H1 (cell line): ENCODE measurements around the gene SEPTIN5. TPM values are rescaled to one million over a fixed set of nuclear protein-coding genes. Genes with fewer than 3 reads are reported as not detected.

ENCODE experiments used
- CTCF ChIA-PET: fragments of 300-600 bp; sonication (Branson Sonifier 250); formaldehyde crosslinking; loops from one replicate; lab custom pipeline; 2021; ENCODE audit not compliant: partially characterized antibody; lab: Charles Lee
- POLR2A ChIA-PET: fragments of 300-600 bp; sonication (Branson Sonifier 250); formaldehyde crosslinking; loops from one replicate; lab custom pipeline; 2021; ENCODE audit warnings: inconsistent platforms; ENCODE audit not compliant: partially characterized antibody; lab: Charles Lee
- DNase-seq, 2 experiments: peaks; one replicate each; pipeline versions ENCODE4 v3.0.0 to v3.0.0-alpha.2; 2010 to 2022; ENCODE audit warnings: low spot score in 2 of 2, low read depth in 1 of 2, mixed read lengths in 1 of 2
- FAIRE-seq: peaks from 2 replicates; lab custom pipeline; 2011; peaks lifted over from hg19 to GRCh38; lab: Jason Lieb, UNC
- H2AFZ ChIP-seq: 2 replicates; pipeline ENCODE4 v1.8.1; 2012; ENCODE audit warnings: low read length, inconsistent platforms
- H2AK5ac ChIP-seq: 2 replicates; pipeline ENCODE4 v1.6.1; 2013; ENCODE audit warnings: low read depth, low read length
- H2BK120ac ChIP-seq: replicated peaks from 2 replicates; pipeline ENCODE3; 2013; ENCODE audit warnings: low read depth, low read length, inconsistent platforms
- H2BK12ac ChIP-seq: 2 replicates; pipeline ENCODE4 v1.6.1; 2013; ENCODE audit warnings: low read depth, low read length
- H2BK15ac ChIP-seq: 2 replicates; pipeline ENCODE4 v1.6.1; 2013; ENCODE audit warnings: low read length
- H2BK20ac ChIP-seq: 2 replicates; pipeline ENCODE4 v1.6.1; 2013; ENCODE audit warnings: low read length
- H2BK5ac ChIP-seq: 2 replicates; pipeline ENCODE4 v1.6.1; 2013; ENCODE audit warnings: low read depth, low read length
- H3K14ac ChIP-seq: 2 replicates; pipeline ENCODE4 v1.6.1; 2013; ENCODE audit warnings: inconsistent platforms; ENCODE audit not compliant: insufficient read length
- H3K18ac ChIP-seq: 2 replicates; pipeline ENCODE4 v1.6.1; 2013; ENCODE audit warnings: low read length; ENCODE audit errors: extremely low read depth
- H3K23ac ChIP-seq: 2 replicates; pipeline ENCODE4 v1.6.1; 2013; ENCODE audit warnings: inconsistent platforms; ENCODE audit not compliant: insufficient read length
- H3K23me2 ChIP-seq: 2 replicates; pipeline ENCODE4 v1.6.1; 2013; ENCODE audit warnings: low read depth, low read length
- H3K27ac ChIP-seq: 2 replicates; pipeline ENCODE4 v1.6.1; 2011; ENCODE audit warnings: low read depth, low read length, inconsistent platforms
- H3K27me3 ChIP-seq, 4 experiments: replicated peaks in 1 of 4; 1 replicate in 1 of 4; 2 replicates in 3 of 4; pipeline versions ENCODE4 v1.6.1 to v1.8.1; 2011 to 2013; ENCODE audit warnings: low read length in 3 of 4, mild to moderate bottlenecking in 3 of 4, inconsistent platforms in 2 of 4, mixed read lengths in 2 of 4, moderate library complexity in 1 of 4; ENCODE audit not compliant: control insufficient read depth in 3 of 4, insufficient read depth in 3 of 4; ENCODE audit errors: extremely low read depth in 1 of 4
- H3K36me3 ChIP-seq, 4 experiments: 2 replicates each; pipeline versions ENCODE4 v1.6.1 to v1.8.1; 2011 to 2013; ENCODE audit warnings: mild to moderate bottlenecking in 4 of 4, low read length in 3 of 4, moderate library complexity in 2 of 4, control low read depth in 1 of 4, inconsistent platforms in 1 of 4; ENCODE audit not compliant: insufficient read depth in 4 of 4, control insufficient read depth in 2 of 4
- H3K4ac ChIP-seq: replicated peaks from 2 replicates; pipeline ENCODE3; 2013; ENCODE audit warnings: low read length, low read depth, mixed read lengths, inconsistent platforms; ENCODE audit not compliant: insufficient read length
- H3K4me1 ChIP-seq, 4 experiments: replicated peaks in 1 of 4; 1 replicate in 1 of 4; 2 replicates in 3 of 4; pipeline versions ENCODE4 v1.6.1 to v1.8.1; 2011 to 2013; ENCODE audit warnings: low read length in 3 of 4, inconsistent platforms in 2 of 4, mixed read lengths in 1 of 4; ENCODE audit not compliant: insufficient read depth in 4 of 4, control insufficient read depth in 3 of 4
- H3K4me2 ChIP-seq, 2 experiments: 2 replicates each; pipeline versions ENCODE4 v1.6.1 to v1.8.1; 2011 to 2013; ENCODE audit warnings: low read depth in 2 of 2, low read length in 2 of 2, control low read depth in 1 of 2, inconsistent platforms in 1 of 2, mild to moderate bottlenecking in 1 of 2; ENCODE audit not compliant: insufficient read depth in 1 of 2
- H3K4me3 ChIP-seq, 4 experiments: fragments of 200-600, 300-600 bp in 1 of 4; sonication (generic), shearing (Covaris generic), sonication (Bioruptor Twin) in 1 of 4; 2 replicates each; pipeline versions ENCODE4 v1.5.1 to v1.8.1; 2011 to 2016; ENCODE audit warnings: low read length in 4 of 4, low read depth in 3 of 4, control low read depth in 2 of 4, inconsistent platforms in 2 of 4, mild to moderate bottlenecking in 2 of 4, mixed read lengths in 1 of 4, moderate library complexity in 1 of 4; ENCODE audit not compliant: insufficient read depth in 2 of 4; ENCODE audit errors: extremely low read depth in 1 of 4
- H3K56ac ChIP-seq: replicated peaks from 2 replicates; pipeline ENCODE3; 2013; ENCODE audit warnings: low read depth, mild to moderate bottlenecking, mixed read lengths, low read length, inconsistent platforms; ENCODE audit not compliant: insufficient read length
- H3K79me1 ChIP-seq: 2 replicates; pipeline ENCODE4 v1.6.1; 2013; ENCODE audit warnings: low read depth, low read length, control low read depth
- H3K79me2 ChIP-seq, 2 experiments: 2 replicates each; pipeline versions ENCODE4 v1.6.1 to v1.8.1; 2012 to 2013; ENCODE audit warnings: low read length in 2 of 2, mild to moderate bottlenecking in 2 of 2, inconsistent platforms in 1 of 2; ENCODE audit not compliant: insufficient read depth in 2 of 2, control insufficient read depth in 1 of 2
- H3K9ac ChIP-seq, 4 experiments: replicated peaks in 1 of 4; 1 replicate in 1 of 4; 2 replicates in 3 of 4; pipeline versions ENCODE4 v1.6.1 to v1.8.1; 2011 to 2013; ENCODE audit warnings: low read depth in 3 of 4, low read length in 3 of 4, control low read depth in 2 of 4, mild to moderate bottlenecking in 2 of 4, moderate library complexity in 2 of 4, inconsistent platforms in 1 of 4; ENCODE audit errors: extremely low read depth in 1 of 4
- H3K9me3 ChIP-seq, 2 experiments: 2 replicates each; pipeline versions ENCODE4 v1.6.1 to v1.8.1; 2012 to 2013; ENCODE audit warnings: mild to moderate bottlenecking in 2 of 2, moderate library complexity in 2 of 2, control low read depth in 1 of 2, inconsistent platforms in 1 of 2, low read depth in 1 of 2, low read length in 1 of 2, mixed read lengths in 1 of 2; ENCODE audit not compliant: insufficient read depth in 2 of 2
- H4K20me1 ChIP-seq, 2 experiments: replicated peaks in 1 of 2; 2 replicates each; pipeline versions ENCODE3 to v1.8.1; 2011 to 2013; ENCODE audit warnings: inconsistent platforms in 2 of 2, low read length in 2 of 2, mild to moderate bottlenecking in 1 of 2; ENCODE audit not compliant: insufficient read depth in 2 of 2, control insufficient read depth in 1 of 2
- H4K5ac ChIP-seq: 2 replicates; pipeline ENCODE4 v1.6.1; 2013; ENCODE audit warnings: low read length, low read depth, mixed read lengths, inconsistent platforms; ENCODE audit not compliant: insufficient read length
- H4K8ac ChIP-seq: 2 replicates; pipeline ENCODE4 v1.8.0; 2013; ENCODE audit warnings: mild to moderate bottlenecking, moderate library complexity, low read length, inconsistent platforms; ENCODE audit not compliant: insufficient read depth; ENCODE audit errors: extremely low read depth
- H4K91ac ChIP-seq: replicated peaks from 2 replicates; pipeline ENCODE3; 2013; ENCODE audit warnings: low read length, mixed read lengths, inconsistent platforms; ENCODE audit not compliant: insufficient read length
- ATF2 ChIP-seq: IDR thresholded peaks from 2 replicates; pipeline ENCODE4 v1.6.1; 2012; ENCODE audit warnings: low read length, inconsistent platforms
- RNF2 ChIP-seq: fragments of 200-900, 300-1000 bp; sonication (generic); IDR thresholded peaks from 2 replicates; pipeline ENCODE4 v1.7.1; 2016; ENCODE audit warnings: borderline replicate concordance, low read depth, mild to moderate bottlenecking, antibody characterized with exemption, low read length; ENCODE audit not compliant: poor library complexity, severe bottlenecking; ENCODE audit errors: missing control alignments
- WGBS, 2 experiments: shearing (Covaris generic) in 1 of 2; methylation state at CpG; one replicate each; pipeline versions ENCODE4 v1.1.6 to v1.1.7; 2013 to 2015; ENCODE audit warnings: low lambda C conversion rate in 2 of 2, mixed read lengths in 2 of 2, inconsistent platforms in 1 of 2, low coverage in 1 of 2, missing lambda C conversion rate in 1 of 2; ENCODE audit not compliant: insufficient replicate concordance in 2 of 2, insufficient coverage in 1 of 2, insufficient read length in 1 of 2; ENCODE audit errors: extremely low coverage in 1 of 2, missing lambda C conversion rate in 1 of 2; 5-methylcytosine and 5-hydroxymethylcytosine counted together
- polyA plus RNA-seq, 7 experiments: library from polyadenylated mRNA; depleted of rRNA in 3 of 7; stranded (reverse) in 5 of 7; unstranded in 2 of 7; fragments of >200 nt in 5 of 7; fragments of 200-250 nt in 2 of 7; gene quantifications; 1 replicate in 5 of 7; 2 replicates in 1 of 7; 4 replicates in 1 of 7; pipeline versions ENCODE4 v1.2.1 to v1.2.3, GENCODE V29; 2011 to 2013; ENCODE audit warnings: missing spikeins in 2 of 7, mixed read lengths in 2 of 7
- total RNA-seq: library from RNA; stranded (reverse); fragmentation: NEBNext Ultra II Directional; extraction: Animal tissue kit (Norgen Biotek cat#: 25700); gene quantifications from 2 replicates; pipeline ENCODE4 v1.2.1, GENCODE V29; 2021

The SEPTIN5 gene
- total and polyA plus RNA-seq, 2 of the 8 experiments (the other 6 are each of a cell fraction or from before 2014, with no cell fraction given): 6.0 to 8.6 TPM

DNA sequence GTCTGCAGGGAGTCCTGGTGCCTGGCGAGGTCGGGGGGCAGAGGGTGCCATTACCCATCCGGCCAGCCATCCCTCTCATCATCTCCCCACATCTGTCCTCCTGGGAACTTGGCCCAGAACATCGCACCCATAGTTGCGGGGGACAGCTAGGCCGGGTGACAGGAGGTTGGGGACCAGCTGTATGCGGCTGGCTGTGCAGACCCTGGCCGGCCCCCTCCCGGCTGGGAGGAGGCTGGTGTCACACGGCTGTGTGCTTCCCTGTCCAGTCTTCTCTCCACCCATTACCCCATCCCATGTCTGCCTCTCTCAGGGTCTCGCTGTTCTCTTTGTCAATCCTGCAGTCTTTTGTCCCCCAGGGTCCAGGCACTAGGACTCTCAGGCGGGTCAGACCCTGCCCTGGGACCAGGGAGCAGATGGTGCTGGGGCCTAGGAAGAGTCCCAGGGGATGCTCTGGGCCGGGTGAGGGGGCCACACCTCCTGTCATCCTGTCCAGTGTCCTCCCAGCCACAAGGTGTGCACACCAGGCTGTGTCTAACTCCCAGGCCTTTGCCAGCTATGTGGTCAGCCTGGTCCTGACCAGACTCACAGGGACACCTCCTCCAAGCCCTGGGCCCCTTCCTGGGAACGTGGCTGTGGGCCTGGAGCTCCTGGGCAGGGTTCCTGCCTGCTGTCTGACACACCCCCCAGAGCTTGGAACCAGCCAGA lies 39.8 kb downstream of the SEPTIN5 start:
- Histone ChIP-seq H3K79me1 (no peaks in the 10 kb centered on the region), H3K14ac (no peak overlapping the region), H4K8ac (no peak overlapping the region), H3K18ac (no peak overlapping the region), H2BK15ac (no peak overlapping the region), H3K4me2 (no peak overlapping the region; a peak in 1 of 4 replicates), H3K4me3 (no peak overlapping the region), H3K9ac (no peak overlapping the region), H3K36me3 (peaks cover 0 to 9% (median 0%) of the 10 kb centered on the region in 4 experiments; a peak in 1 of 8 replicates), H3K27me3 (peaks cover 60 to 73% (median 67%) of the 10 kb centered on the region in 4 experiments), H2AFZ (no peak overlapping the region), H2BK12ac (peak overlapping the region; percentile 41; the same call in 1 of the 2 replicates), H4K20me1 (peaks cover 18 to 27% of the 10 kb centered on the region in 2 experiments), H3K23ac (no peak overlapping the region), H2BK120ac (no peak overlapping the region), H4K5ac (no peak overlapping the region), H3K79me2 (no peaks in the 10 kb centered on the region), H3K23me2 (no peaks in the 10 kb centered on the region; the same call in 1 of the 2 replicates), H3K9me3 (no peaks in the 10 kb centered on the region), H2BK20ac (no peak overlapping the region), H4K91ac (no peak overlapping the region), H3K56ac (no peak overlapping the region), H2AK5ac (no peak overlapping the region), H3K4me1 (peaks cover 0 to 32% (median 11%) of the 10 kb centered on the region in 4 experiments; a peak in 5 of 7 replicates), H3K4ac (no peak overlapping the region), H3K27ac (no peak overlapping the region), H2BK5ac (no peak overlapping the region)
- FAIRE-seq: no peak
- 77% methylated on average over 10 of the region's 14 CpGs; no CpG with 5 or more reads in 1 of the 2 experiments for WGBS, 2 experiments
- CTCF ChIA-PET: interaction anchor here (0.7 to 16.5 kb wide), 21 partner anchors 8 to 156 kb away, joined by 3 to 168 read pairs (median 3); partner anchors contain the start of gene GP1BB
- DNase-seq: no peak
- TF ChIP-seq RNF2 (peak; percentile 3), ATF2 (no peak)
- POLR2A ChIA-PET: interaction anchor here (0.9 to 3.8 kb wide), 3 partner anchors 9 to 30 kb away, joined by 3 to 21 read pairs (median 3); partner anchors contain the start of gene GP1BB
